GM18519 (cell line): ENCODE results near the gene DIRAS1.
"Not testable (repeated sequence)": the region's sequence is repeated elsewhere in the genome, so short reads cannot be mapped to it uniquely, and the experiment has no call there.

Experiments
- ATAC-seq: cut with Tn5 transposase; IDR thresholded peaks from one replicate; pipeline ENCODE4 v1.9.1; 2021; ENCODE audit warnings: mild to moderate bottlenecking, moderate library complexity; ENCODE audit not compliant: unreplicated experiment, low FRiP score

Gene DIRAS1

DNA sequence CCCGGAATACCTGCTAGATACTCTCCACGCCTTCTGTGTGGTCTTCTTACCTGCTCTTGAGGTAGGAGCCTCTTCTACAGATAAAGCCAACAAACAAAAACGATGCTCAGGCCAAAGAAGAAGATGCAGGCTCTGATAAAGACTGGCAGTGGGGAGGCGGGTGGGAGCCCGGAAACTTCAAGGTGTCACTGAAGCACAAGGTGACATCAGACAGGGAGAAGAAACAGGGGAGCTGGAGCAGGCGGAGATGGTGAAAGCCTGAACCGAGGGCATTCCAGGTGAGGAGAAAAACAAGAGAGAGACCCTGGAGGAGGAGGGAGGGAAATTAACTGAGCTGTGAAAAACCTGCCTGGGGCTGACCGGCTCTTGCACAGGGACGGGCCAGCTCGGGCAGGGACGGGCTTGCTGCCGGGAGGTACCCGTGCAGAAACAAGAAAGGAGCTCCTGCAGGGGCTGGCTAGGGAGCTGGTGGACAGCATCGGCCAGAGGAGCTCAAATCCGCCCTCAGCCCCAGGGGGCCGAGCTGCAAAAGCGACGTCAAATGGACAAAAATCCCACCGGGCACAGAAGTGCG lies 37.7 kb downstream of the DIRAS1 start:
- no peak for ATAC-seq

DNA sequence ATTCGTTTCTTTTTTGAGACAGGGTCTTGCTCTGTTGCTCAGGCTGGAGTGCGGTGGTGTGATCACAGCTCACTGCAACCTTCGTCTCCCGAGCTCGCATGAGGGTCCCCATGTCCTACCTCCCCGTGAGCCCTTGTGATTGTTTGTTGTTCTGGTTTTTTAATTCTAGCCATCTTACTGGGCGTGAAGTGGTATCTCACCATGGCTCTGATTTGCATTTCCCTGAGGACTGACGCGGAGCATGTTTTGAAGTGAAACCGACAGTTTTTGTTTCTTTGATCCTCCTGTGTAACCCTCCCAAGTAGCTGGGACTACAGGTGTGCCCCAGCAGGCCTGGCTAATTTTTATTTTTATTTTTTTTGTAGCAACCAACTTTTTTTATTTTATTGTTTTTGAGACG lies 40.4 kb downstream of the DIRAS1 start:
- no peak for ATAC-seq

DNA sequence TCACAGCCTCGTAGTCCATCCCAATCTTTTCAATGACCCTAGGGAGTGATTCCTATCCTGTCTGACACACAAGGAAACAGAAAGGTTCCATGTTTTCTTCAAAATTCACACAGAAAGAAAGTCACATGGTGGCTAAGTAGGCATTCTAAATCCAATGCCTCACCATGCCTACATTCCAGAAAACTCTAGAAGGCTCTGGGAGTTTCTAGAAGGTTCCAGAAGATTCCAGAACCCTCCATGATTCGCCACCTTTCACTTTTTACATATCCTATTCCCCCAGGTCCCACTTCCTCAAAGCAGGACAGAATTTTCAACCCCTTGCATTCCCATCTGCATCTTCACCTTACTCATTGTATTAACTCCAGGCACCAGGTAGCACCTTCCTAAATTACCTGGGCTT lies 41.7 kb downstream of the DIRAS1 start:
- ATAC-seq = no peak

DNA sequence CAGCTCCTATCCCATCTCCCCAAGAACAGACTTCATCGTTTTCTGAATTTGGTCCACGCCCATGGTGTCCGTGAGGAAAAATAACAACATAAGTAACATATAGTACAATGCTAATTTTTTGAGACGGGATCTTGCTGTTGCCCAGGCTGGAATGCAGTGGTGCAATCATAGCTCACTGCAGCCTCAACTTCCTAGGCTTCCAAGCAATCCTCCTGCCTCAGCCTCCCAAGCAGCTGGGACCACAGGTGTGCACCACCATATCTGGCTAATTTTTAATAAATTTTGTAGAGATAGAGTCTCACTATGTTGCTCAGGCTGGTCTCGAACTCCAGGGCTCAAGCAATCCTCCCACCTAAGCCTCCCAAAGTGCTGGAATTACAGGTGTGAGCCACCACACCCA lies 42.2 kb downstream of the DIRAS1 start:
- not testable (repeated sequence) for ATAC-seq

- ATAC-seq = no peak
These were observed 43.0 kb downstream of the DIRAS1 start for GRCh38 chr19:2678044-2678671.

DNA sequence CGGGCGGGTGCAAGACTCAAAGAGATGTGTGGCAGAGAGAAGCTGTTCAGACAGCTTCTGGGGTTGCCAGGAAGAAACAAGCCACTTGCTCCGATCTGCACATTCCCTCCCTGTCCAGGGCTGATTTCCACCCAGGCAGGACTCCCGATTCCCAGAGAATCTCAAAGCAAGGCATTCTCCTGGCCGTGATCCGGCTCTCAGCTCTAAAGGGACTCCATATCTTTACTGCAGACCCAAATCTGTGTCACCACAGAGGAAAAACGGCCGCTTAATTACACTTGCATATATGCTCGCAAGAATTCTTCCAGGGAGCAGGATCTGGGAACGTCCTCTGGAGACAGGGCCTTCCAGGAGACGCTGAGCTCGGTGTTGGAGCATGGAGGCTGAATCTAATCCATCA lies 44.3 kb downstream of the DIRAS1 start:
- no peak for ATAC-seq

- no peak for ATAC-seq
These were observed 45.3 kb downstream of the DIRAS1 start for GRCh38 chr19:2675892-2676291.

DNA sequence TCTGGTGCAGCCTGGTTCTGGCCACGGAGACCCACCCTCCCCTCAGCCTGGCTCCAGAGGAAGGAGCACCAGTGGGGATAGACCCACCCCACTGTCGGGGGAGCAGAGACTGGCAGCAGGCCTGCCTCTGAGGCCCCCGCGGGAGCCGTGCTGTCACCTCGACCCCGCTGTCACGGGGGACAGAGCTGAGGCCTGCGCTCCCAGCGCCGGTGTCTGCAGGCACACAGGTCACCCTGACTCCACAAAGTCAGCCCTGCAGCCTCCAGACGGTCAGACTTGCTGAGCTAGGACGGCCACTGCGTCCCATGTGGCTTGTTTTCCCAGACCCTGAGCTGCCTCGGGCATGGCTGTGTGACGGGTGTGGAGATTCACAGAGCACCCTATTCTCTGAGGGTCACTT lies 51.0 kb downstream of the DIRAS1 start:
- no peak for ATAC-seq

DNA sequence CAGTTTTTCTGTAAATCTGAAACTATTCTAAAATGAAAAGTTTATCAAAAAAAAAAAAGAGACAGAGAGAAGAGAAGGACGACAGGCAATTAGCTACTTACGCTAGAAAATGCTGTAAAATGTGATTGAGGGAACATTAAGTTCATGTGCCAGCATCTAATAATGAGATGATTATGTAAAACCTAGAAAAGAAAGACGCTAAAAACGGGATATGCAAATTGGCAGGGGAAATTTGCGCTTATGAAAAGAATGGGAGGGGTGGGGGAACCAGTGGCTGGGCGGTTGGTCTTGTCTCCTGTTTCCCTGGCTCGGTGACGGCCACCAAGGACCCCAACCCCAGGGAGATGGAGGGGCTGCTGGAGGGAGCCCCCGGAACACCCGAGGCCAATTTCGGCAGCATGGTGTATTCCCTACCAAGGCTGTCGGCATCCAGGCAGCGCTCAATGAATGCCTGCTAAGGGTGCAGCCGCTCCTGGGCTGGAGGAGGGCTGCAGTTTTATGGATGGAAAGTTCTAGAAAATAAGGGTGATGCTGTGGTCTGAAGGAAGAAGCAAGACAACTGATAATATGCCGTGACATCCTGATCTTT lies 52.9 kb downstream of the DIRAS1 start:
- ATAC-seq = no peak

- ATAC-seq = not testable (repeated sequence)
These were observed 53.8 kb downstream of the DIRAS1 start for GRCh38 chr19:2667349-2667748.

GRCh38 chr19:2666344-2666994 lies 54.7 kb downstream of the DIRAS1 start:
- ATAC-seq = no peak

DNA sequence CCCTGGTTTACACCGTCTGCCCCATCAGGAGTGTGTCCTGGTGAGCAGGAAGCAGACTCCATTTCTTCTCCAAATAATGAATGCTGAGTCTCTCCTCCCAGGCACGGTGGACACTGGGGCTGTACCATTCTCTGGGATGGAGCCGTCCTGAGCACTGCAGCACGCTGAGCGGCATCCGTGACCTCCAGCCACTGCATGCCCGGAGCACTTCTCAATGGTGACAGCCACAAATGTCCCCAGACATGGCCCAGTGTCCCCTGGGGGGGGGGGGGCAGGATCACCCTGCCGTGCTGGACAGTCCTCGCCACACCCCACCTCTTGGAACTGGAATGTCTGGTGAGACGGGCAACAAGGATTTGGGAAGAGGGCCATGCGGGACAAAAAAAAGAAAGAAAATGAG lies 56.1 kb downstream of the DIRAS1 start:
- ATAC-seq = no peak
